Neural progenitor cell (in vitro differentiated cells): ENCODE measurements around the gene EFCAB6.

Experiments
- CTCF ChIP-seq: fragments of 200-600 bp; sonication (generic); IDR thresholded peaks from 2 replicates; pipeline ENCODE4 v1.5.1; 2017; ENCODE audit warnings: antibody characterized with exemption, mild to moderate bottlenecking
- EZH2 ChIP-seq: fragments of 200-600 bp; sonication (generic); IDR thresholded peaks from 2 replicates; pipeline ENCODE4 v1.6.1; 2017; ENCODE audit warnings: antibody characterized with exemption, mild to moderate bottlenecking, moderate library complexity
- EZH2phosphoT487 ChIP-seq: fragments of 200-600 bp; sonication (generic); IDR thresholded peaks from 2 replicates; pipeline ENCODE4 v1.6.1; 2017; ENCODE audit warnings: antibody characterized with exemption

GRCh38 chr22:43562843-43563242 lies 249.3 kb downstream of the EFCAB6 start:
- TF ChIP-seq CTCF (no peak), EZH2 (no peak), EZH2phosphoT487 (no peak)
